Endodermal cell (in vitro differentiated cells): Measurements from ENCODE around the gene ATF7IP2. TPM values are rescaled to one million over a fixed set of nuclear protein-coding genes. Genes with fewer than 3 reads are reported as not detected.
A peak's percentile ranks its signal among the peaks of the same experiment; 100 is the strongest.

Experiments
- DNase-seq: peaks from one replicate; pipeline ENCODE4 v3.0.0-alpha.2; 2017
- H3K27ac ChIP-seq: 2 replicates; pipeline ENCODE4 v1.5.1; 2013; ENCODE audit warnings: mild to moderate bottlenecking, low read depth, low read length, moderate library complexity
- H3K27me3 ChIP-seq: 2 replicates; pipeline ENCODE4 v1.6.1; 2013; ENCODE audit warnings: mild to moderate bottlenecking, low read length, moderate library complexity; ENCODE audit not compliant: insufficient read depth, control insufficient read depth, poor library complexity, severe bottlenecking
- H3K36me3 ChIP-seq: 2 replicates; pipeline ENCODE4 v1.7.0; 2013; ENCODE audit warnings: mild to moderate bottlenecking, low read length, moderate library complexity; ENCODE audit not compliant: control insufficient read depth, insufficient read depth
- H3K4me1 ChIP-seq: one replicate; pipeline ENCODE4 v1.7.0; 2013; ENCODE audit warnings: low read length; ENCODE audit not compliant: control insufficient read depth, insufficient read depth
- H3K4me3 ChIP-seq: 2 replicates; pipeline ENCODE4 v1.5.1; 2013; ENCODE audit warnings: mild to moderate bottlenecking, low read length, moderate library complexity
- H3K9ac ChIP-seq: 2 replicates; pipeline ENCODE4 v1.6.1; 2013; ENCODE audit warnings: mild to moderate bottlenecking, low read length, moderate library complexity; ENCODE audit not compliant: poor library complexity, severe bottlenecking; ENCODE audit errors: extremely low read depth
- H3K9me3 ChIP-seq: 2 replicates; pipeline ENCODE4 v1.6.1; 2013; ENCODE audit warnings: mild to moderate bottlenecking, low read length, moderate library complexity; ENCODE audit not compliant: control insufficient read depth
- H3K27ac Mint-ChIP-seq: 2 replicates; pipeline ENCODE4 v1.8.0; 2020; ENCODE audit warnings: mixed read lengths
- H3K27me3 Mint-ChIP-seq: 2 replicates; pipeline ENCODE4 v1.8.0; 2021; ENCODE audit warnings: mild to moderate bottlenecking, mixed read lengths; ENCODE audit not compliant: insufficient read depth
- H3K36me3 Mint-ChIP-seq: 2 replicates; pipeline ENCODE4 v1.8.0; 2020; ENCODE audit warnings: low read depth, mixed read lengths
- H3K4me1 Mint-ChIP-seq: 2 replicates; pipeline ENCODE4 v1.8.0; 2020; ENCODE audit warnings: mixed read lengths
- H3K4me3 Mint-ChIP-seq: 2 replicates; pipeline ENCODE4 v1.8.0; 2020; ENCODE audit warnings: mild to moderate bottlenecking, moderate library complexity, mixed read lengths
- H3K9me3 Mint-ChIP-seq: 2 replicates; pipeline ENCODE4 v1.8.0; 2020; ENCODE audit warnings: mild to moderate bottlenecking, mixed read lengths
- CTCF ChIP-seq: fragments of 200-600 bp; sonication (generic); conservative IDR thresholded peaks from 2 replicates; pipeline ENCODE4 v1.5.0; 2021; ENCODE audit warnings: antibody characterized with exemption, mild to moderate bottlenecking
- WGBS, 2 experiments: methylation state at CpG; one replicate each; pipeline versions ENCODE4 v1.1.5 to v1.1.7; 2013; ENCODE audit warnings: missing lambda C conversion rate in 2 of 2, mixed read lengths in 1 of 2; ENCODE audit not compliant: insufficient coverage in 1 of 2, insufficient read length in 1 of 2; 5-methylcytosine and 5-hydroxymethylcytosine counted together
- total RNA-seq, 2 donors: library from RNA; stranded (reverse); fragmentation: NEBNext Ultra II Directional in 1 of 2; extraction: Animal tissue kit (Norgen Biotek cat#: 25700) in 1 of 2; gene quantifications; 2 replicates in 1 of 2; 3 replicates in 1 of 2; pipeline ENCODE4 v1.2.1, GENCODE V29; 2021

Gene ATF7IP2
- total RNA-seq, 2 donors from 2014 or later: 20.5 to 22.8 TPM

GRCh38 chr16:10511829-10512228 lies 126.0 kb downstream of the ATF7IP2 start:
- WGBS, 2 experiments: 92 to 100% methylated on average over 1 of the region's 1 CpG
- Mint-ChIP-seq H3K9me3 (peaks cover 22% of the 10 kb centered on the region), H3K4me1 (peaks cover 18% of the 10 kb centered on the region), H3K4me3 (no peak overlapping the region), H3K36me3 (no peaks in the 10 kb centered on the region), H3K27ac (no peak overlapping the region), H3K27me3 (peaks cover 27% of the 10 kb centered on the region)
- peaks cover 7% of the 10 kb centered on the region for H3K9me3 ChIP-seq
- no peak overlapping the region for H3K9ac ChIP-seq
- H3K36me3 ChIP-seq: no peaks in the 10 kb centered on the region
- H3K4me3 ChIP-seq: no peak overlapping the region
- no peak for TF ChIP-seq CTCF
- H3K4me1 ChIP-seq: peaks cover 13% of the 10 kb centered on the region
- H3K27ac ChIP-seq: no peak overlapping the region
- DNase-seq: no peak
- H3K27me3 ChIP-seq: no peaks in the 10 kb centered on the region

- Mint-ChIP-seq H3K36me3 (no peaks in the 10 kb centered on the region), H3K9me3 (peaks cover 22% of the 10 kb centered on the region), H3K4me3 (no peak overlapping the region), H3K27ac (no peak overlapping the region), H3K27me3 (peaks cover 30% of the 10 kb centered on the region), H3K4me1 (peaks cover 13% of the 10 kb centered on the region)
- no peaks in the 10 kb centered on the region for H3K36me3 ChIP-seq
- H3K9me3 ChIP-seq: peaks cover 7% of the 10 kb centered on the region
- H3K4me3 ChIP-seq: no peak overlapping the region
- no peak overlapping the region for H3K9ac ChIP-seq
- H3K4me1 ChIP-seq: peaks cover 13% of the 10 kb centered on the region
- H3K27ac ChIP-seq: no peak overlapping the region
- H3K27me3 ChIP-seq: no peaks in the 10 kb centered on the region
- 56 to 70% methylated on average over 5 to 6 of the region's 6 CpGs for WGBS, 2 experiments
- peak; percentile 77 for DNase-seq
- TF ChIP-seq CTCF: peak; percentile 87
These were observed 128.7 kb downstream of the ATF7IP2 start for GRCh38 chr16:10514369-10515055.

GRCh38 chr16:10517868-10518267 lies 132.0 kb downstream of the ATF7IP2 start:
- H3K9ac ChIP-seq: no peak overlapping the region
- no peaks in the 10 kb centered on the region for H3K36me3 Mint-ChIP-seq
- no peak overlapping the region for H3K4me3 ChIP-seq
- H3K4me3 Mint-ChIP-seq: no peak overlapping the region
- DNase-seq: no peak
- no peaks in the 10 kb centered on the region for H3K9me3 ChIP-seq
- H3K4me1 ChIP-seq: peaks cover 13% of the 10 kb centered on the region
- H3K27ac Mint-ChIP-seq: no peak overlapping the region
- H3K27me3 ChIP-seq: no peaks in the 10 kb centered on the region
- H3K9me3 Mint-ChIP-seq: peaks cover 8% of the 10 kb centered on the region
- 90 to 94% methylated on average over 5 of the region's 5 CpGs for WGBS, 2 experiments
- no peaks in the 10 kb centered on the region for H3K36me3 ChIP-seq
- no peak overlapping the region for H3K27ac ChIP-seq
- peaks cover 11% of the 10 kb centered on the region for H3K27me3 Mint-ChIP-seq
- no peak for TF ChIP-seq CTCF
- H3K4me1 Mint-ChIP-seq: peaks cover 15% of the 10 kb centered on the region
